Adipose tissue (tissue), 3 donors: Measurements from ENCODE around the gene PLXNB3. TPM values are rescaled to one million over a fixed set of nuclear protein-coding genes. Genes with fewer than 3 reads are reported as not detected.
"Not testable (repeated sequence)": the region's sequence is repeated elsewhere in the genome, so short reads cannot be mapped to it uniquely, and the experiment has no call there.

ENCODE experiments used
- H3K27ac ChIP-seq: one replicate; pipeline ENCODE4 v1.5.1; 2013; ENCODE audit warnings: low read depth, low read length
- WGBS, 3 donors: extraction: QIAGEN DNeasy Blood & Tissue Kit; methylation state at CpG; one replicate each; pipeline ENCODE4 v1.1.7; 2013; 5-methylcytosine and 5-hydroxymethylcytosine counted together
- polyA plus RNA-seq, 3 donors: library from polyadenylated mRNA; stranded (reverse); fragments of 200-250 nt; gene quantifications; one replicate each; pipeline ENCODE4 v1.2.3, GENCODE V29; 2013
- donor health status: healthy with polysubstance abuse.
- donor health status: Bipolar disorder and iron deficiency.
- donor health status: healthy.

PLXNB3 gene
- polyA plus RNA-seq, 3 donors = 3.4 to 9.1 (median 8.3) TPM

DNA sequence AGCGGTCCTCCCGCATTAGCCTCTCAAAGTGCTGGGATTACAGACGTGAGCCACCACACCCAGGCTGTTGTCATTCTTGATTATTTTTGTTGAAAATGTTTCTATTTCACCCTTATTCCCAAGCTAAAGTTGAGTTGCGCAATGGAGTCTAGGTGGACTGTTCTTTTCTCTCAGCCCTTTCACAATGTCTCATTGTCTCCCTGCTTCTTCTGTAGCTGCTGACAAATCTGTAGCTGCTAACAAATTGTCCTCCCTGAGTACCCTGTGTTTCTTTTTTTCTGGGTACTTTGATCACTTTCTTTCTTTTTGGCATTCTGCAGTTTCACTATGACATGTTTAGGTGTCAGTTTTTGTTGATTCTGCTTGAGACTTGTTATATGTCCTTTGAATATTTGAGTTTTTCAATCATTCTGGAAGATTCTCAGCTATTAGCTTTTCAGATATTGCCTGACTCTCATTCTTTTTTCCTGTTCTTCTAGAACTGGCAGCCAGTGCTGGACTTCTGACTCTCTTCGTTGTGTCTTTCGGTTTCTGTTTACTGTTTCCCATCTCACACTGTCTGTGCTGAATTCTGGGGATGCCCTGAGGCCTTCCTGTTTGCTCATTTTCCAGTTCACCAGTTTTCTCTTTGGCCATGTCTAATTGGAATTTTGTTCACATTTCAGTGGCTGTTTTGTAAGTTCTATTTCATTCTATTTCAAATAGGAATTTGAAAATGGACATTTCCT lies 32.8 kb upstream of the PLXNB3 start:
- H3K27ac ChIP-seq = no peak overlapping the region
- 75 to 90% (median 85%) methylated on average over 6 of the region's 6 CpGs for WGBS, 3 donors

DNA sequence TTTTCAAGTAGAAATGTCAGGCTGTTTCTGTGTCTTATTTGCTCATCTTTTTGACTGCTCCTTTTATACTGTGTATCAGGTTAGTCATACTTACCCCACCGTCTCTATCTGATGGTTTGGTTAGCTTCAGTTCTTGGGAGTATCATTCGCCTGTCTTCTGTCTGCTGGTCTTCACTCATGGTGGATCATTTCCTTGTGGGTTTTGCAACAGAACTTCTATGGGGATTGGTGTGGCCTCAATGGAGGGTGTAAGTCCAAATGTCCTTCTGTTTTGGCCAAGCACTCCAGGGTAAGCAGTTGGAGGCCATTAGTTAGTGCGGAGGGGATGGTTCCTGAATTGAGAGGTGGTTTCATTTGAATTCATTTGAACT lies 32.2 kb upstream of the PLXNB3 start:
- no peak overlapping the region for H3K27ac ChIP-seq
- WGBS, 3 donors = 64 to 98% (median 95%) methylated on average over 3 of the region's 3 CpGs

DNA sequence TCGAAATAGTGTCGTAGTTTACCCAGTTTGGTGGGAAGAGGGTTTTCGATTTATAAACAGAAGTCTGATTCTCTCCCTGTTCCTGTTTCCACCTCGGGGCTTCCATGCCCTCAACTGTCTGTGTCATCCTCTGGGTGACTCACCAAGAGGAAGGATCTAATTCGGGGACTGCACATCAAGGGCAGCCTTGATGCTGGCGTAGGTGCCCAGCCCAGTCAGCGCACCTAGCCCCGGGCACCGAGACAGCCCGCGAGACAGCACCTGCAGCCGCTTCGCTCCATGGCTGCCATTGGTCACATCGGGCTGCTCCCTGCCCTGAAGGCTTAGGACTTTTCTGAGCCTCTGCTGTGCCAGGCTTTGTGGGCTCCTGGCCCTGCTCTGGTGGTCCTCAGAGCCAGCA lies 31.6 kb upstream of the PLXNB3 start:
- no peak overlapping the region for H3K27ac ChIP-seq
- WGBS, 3 donors = 84 to 95% (median 88%) methylated on average over 14 of the region's 14 CpGs

GRCh38 chrX:153733651-153734240 lies 30.3 kb upstream of the PLXNB3 start:
- 85 to 88% (median 87%) methylated on average over 13 to 15 of the region's 15 CpGs for WGBS, 3 donors
- no peak overlapping the region for H3K27ac ChIP-seq

DNA sequence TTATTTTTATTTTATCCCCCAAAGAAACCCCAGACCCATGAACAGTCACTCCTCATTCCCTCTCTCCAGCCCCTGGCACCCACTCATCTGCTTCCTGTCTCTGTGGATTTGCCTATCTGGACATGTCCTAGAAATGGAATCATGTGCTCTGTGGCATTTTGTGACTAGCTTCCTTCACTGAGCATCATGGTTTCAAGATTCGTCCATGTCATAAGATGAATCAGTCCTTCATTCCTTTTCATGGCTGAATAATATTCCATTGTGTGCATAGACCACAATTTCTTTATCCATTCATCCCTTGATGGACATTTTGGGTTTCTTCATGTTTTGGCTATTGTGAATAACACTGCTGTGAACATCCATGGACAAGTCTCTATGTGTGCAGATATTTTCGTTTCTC lies 29.2 kb upstream of the PLXNB3 start:
- WGBS, 3 donors = 88 to 97% (median 95%) methylated on average over 2 of the region's 2 CpGs
- no peak overlapping the region for H3K27ac ChIP-seq

- 84 to 89% (median 86%) methylated on average over 9 of the region's 9 CpGs for WGBS, 3 donors
Measured at GRCh38 chrX:153735274-153735673, 28.8 kb upstream of the PLXNB3 start.

DNA sequence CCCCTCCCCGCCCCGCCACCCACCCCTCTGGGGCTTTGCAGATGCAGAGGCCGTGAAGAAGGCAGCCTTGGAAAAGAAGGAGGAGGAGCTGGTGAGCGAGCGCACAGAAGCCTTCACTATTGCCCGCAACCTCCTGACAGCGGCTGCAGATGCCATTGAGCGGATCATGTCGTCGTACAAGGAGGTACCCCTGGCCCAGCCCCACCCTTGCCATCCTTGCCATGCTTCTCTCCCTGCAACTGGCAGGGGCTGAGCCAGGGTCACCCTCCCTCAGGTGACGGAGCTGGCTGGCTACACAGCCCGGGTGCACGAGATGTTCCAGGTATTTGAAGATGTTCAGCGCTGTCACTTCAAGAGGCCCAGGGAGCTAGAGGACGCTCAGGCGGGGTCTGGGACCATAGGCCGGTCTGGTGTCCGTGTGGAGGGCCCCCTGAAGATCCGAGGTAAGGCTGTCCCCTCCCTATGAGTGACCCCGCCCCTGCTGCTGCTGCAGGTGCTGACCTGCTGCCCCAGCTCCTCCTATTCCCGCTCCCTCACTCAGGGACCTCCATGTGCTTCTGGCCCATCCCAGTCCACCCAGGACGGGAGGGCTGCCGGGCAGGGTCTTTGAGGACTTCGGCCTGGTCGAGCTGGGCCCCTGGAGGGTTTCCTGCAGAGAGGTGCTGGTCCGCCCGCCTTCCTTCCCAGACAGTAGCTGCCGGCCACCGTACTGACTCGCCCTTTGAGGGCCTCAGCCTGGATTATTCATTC lies 27.8 kb upstream of the PLXNB3 start:
- H3K27ac ChIP-seq = no peak overlapping the region
- 86 to 93% (median 93%) methylated on average over 20 to 30 of the region's 30 CpGs for WGBS, 3 donors

More at GRCh38 chrX:153735274-153735673, 28.8 kb upstream of the PLXNB3 start:
- H3K27ac ChIP-seq = no peak overlapping the region

- 72 to 90% (median 86%) methylated on average over 12 to 15 of the region's 15 CpGs for WGBS, 3 donors
- H3K27ac ChIP-seq = no peak overlapping the region
Measured at GRCh38 chrX:153736871-153737441, 27.1 kb upstream of the PLXNB3 start.

- WGBS, 3 donors = 93 to 98% (median 96%) methylated on average over 8 to 27 of the region's 27 CpGs
- no peak overlapping the region for H3K27ac ChIP-seq
Measured at GRCh38 chrX:153738056-153738605, 25.9 kb upstream of the PLXNB3 start.

GRCh38 chrX:153739754-153740486 lies 24.1 kb upstream of the PLXNB3 start:
- 84 to 91% (median 88%) methylated on average over 22 to 29 of the region's 29 CpGs for WGBS, 3 donors
- no peak overlapping the region for H3K27ac ChIP-seq

DNA sequence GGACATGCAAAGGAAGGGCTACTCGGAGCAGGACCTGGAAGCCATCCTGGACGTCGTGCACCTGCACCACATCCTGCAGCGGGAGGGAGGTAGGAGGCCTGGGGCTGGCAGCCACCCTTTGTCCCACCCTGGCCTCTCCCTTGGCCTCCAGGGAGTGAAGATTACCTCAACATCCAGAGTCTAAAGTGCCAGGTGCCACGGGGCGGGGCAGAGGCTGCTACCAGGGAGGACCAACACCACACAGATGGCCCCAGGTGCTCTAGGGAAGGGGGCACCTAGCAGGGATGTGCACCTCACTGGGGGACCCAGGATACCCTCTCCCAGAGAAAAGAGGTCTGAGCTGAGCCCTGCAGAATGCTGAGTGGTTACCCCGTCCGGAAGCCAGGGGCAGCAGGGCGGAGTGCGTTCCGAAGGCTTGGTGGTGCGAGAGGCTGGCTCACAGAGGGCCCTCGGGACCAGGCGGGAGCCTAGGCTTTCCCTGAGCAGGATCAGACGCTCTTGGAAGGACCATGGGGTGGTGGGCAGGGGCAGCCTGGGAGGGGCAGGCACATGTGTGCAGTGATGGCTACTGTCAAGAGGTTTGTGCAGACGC lies 23.3 kb upstream of the PLXNB3 start:
- 86 to 94% (median 87%) methylated on average over 3 to 16 of the region's 16 CpGs for WGBS, 3 donors
- H3K27ac ChIP-seq = no peak overlapping the region

- no peak overlapping the region for H3K27ac ChIP-seq
- 71 to 86% (median 81%) methylated on average over 10 to 14 of the region's 14 CpGs for WGBS, 3 donors
Measured at GRCh38 chrX:153741446-153741845, 22.6 kb upstream of the PLXNB3 start.

GRCh38 chrX:153742111-153742510 lies 21.9 kb upstream of the PLXNB3 start:
- not testable (repeated sequence) for H3K27ac ChIP-seq
- WGBS, 3 donors = 95 to 100% (median 96%) methylated on average over 6 to 14 of the region's 14 CpGs

- not testable (repeated sequence) for H3K27ac ChIP-seq
- 69 to 76% (median 76%) methylated on average over 12 to 32 of the region's 32 CpGs for WGBS, 3 donors
Measured at GRCh38 chrX:153742796-153743467, 21.1 kb upstream of the PLXNB3 start.

DNA sequence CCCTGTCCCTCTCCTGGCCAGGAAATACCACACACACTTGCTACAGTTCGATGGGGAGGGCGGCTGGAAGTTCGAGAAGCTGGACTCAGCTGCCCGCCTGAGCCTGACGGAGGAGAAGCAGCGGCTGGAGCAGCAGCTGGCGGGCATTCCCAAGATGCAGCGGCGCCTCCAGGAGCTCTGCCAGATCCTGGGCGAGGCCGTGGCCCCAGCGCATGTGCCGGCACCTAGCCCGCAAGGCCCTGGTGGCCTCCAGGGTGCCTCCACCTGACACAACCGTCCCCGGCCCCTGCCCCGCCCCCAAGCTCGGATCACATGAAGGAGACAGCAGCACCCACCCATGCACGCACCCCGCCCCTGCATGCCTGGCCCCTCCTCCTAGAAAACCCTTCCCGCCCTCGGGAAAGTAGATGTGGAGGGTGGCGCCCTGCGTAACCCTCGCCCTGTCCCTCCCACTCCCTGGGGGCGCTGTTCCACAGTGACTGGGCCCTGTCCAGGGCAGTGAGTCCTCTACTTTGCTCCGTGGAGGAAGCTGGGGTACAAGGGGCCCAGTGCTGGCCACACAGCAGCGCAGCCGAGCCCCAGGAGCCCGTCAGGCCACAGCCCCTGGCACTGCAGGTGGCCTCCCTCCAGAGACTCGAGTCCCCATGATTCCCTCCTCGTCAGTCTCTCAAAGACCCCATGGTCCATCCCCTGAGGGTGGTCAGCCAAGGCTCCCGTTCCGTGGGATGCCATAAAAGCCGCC lies 20.4 kb upstream of the PLXNB3 start:
- WGBS, 3 donors = 38 to 58% (median 51%) methylated on average over 9 to 30 of the region's 35 CpGs
- H3K27ac ChIP-seq = not testable (repeated sequence)

GRCh38 chrX:153744210-153745066 lies 19.6 kb upstream of the PLXNB3 start:
- H3K27ac ChIP-seq = no peak overlapping the region
- WGBS, 3 donors = 16 to 28% (median 20%) methylated on average over 22 to 38 of the region's 38 CpGs
